PC-3 (cell line): Measurements from ENCODE around the gene LMBRD2.

Source experiments
- EZH2 ChIP-seq: fragments of 300-600 bp; sonication (generic); IDR thresholded peaks from one replicate; pipeline ENCODE4 v1.6.1; 2017; ENCODE audit warnings: antibody characterized with exemption, mild to moderate bottlenecking, low read length; ENCODE audit not compliant: unreplicated experiment
- TF ChIP-seq, protein P1 (sequence below): fragments of 300-600 bp; sonication (generic); conservative IDR thresholded peaks from 2 replicates; pipeline ENCODE4 v1.5.1; 2017; ENCODE audit warnings: antibody characterized with exemption, low read depth, mild to moderate bottlenecking, low read length

DNA sequence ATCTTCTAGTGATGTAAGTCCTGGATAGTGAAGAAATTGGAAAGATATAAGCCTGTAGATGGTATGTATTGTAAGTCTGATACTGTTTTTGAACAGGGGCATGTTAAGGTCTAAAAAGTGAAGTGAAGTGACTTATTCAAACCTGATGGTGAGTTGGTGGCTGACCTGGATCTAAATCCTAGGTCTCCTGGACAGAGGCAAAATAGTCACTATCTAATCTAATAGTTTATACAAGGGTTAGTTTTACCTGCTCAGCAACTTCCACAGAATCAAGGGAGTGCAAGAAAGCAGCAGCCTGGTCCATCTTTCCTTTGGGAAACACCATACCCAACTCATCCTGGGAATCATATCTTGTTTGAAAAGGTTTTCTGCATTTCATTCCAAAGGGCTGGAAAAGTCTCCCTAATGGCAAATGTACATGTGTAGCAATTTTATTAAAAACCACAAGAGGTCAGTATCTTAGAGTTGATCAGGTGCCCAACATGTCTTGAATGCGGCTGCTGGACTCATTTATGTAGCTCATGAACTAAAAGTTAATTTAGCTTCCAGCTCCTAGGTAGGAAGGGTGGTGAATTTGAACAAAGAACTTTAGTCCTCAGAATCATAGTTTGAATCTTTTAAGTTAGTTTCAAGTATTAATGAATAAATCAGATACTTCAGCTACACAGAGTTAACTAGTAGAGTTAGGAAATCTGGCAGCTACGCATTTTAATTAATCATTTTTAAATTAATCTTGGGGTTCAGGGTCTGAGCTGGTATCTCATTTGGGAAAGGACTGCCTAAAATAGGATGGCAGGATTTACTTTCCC is 26.2 kb upstream of the LMBRD2 start:
- TF ChIP-seq EZH2 = no peak
- TF ChIP-seq, protein P1, sequence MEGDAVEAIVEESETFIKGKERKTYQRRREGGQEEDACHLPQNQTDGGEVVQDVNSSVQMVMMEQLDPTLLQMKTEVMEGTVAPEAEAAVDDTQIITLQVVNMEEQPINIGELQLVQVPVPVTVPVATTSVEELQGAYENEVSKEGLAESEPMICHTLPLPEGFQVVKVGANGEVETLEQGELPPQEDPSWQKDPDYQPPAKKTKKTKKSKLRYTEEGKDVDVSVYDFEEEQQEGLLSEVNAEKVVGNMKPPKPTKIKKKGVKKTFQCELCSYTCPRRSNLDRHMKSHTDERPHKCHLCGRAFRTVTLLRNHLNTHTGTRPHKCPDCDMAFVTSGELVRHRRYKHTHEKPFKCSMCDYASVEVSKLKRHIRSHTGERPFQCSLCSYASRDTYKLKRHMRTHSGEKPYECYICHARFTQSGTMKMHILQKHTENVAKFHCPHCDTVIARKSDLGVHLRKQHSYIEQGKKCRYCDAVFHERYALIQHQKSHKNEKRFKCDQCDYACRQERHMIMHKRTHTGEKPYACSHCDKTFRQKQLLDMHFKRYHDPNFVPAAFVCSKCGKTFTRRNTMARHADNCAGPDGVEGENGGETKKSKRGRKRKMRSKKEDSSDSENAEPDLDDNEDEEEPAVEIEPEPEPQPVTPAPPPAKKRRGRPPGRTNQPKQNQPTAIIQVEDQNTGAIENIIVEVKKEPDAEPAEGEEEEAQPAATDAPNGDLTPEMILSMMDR = peak; percentile 80
